ENCODE results near the gene IL23R. TPM values are rescaled to one million over a fixed set of nuclear protein-coding genes. Genes with fewer than 3 reads are reported as not detected.

The IL23R gene
- total and polyA plus RNA-seq, 4 donors: 0.08 to 0.09 TPM; not detected in 2

DNA sequence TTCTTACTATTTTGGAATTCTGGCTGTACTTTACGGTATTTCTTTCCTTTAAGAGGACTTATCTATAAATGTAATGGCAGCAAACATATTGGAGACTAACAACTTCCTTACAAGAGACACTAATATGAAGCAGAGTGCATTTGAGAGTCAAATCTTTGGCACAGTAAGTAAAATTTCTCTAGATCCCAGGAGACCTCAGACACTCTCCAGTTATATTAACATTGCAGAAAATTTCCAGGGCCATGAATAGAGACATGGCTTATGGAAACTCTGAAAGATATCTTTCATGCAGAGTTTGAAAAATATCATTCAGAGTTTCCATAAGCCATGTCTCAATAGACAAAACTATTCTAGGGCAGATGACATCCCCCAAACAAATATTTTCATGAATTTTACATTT lies 51.2 kb downstream of the IL23R start:
- DNase-seq (ENCODE audit: low spot score): no peak
- Histone ChIP-seq H3K36me3 (ENCODE audit: control insufficient read depth in 4 of 4, insufficient read depth in 3 of 4, low read depth in 1 of 4, low read length in 3 of 4) (no peaks in the 10 kb centered on the region), H3K27me3 (ENCODE audit: control insufficient read depth in 4 of 4, insufficient read depth in 4 of 4, low read length in 3 of 4) (no peaks in the 10 kb centered on the region), H3K9me3 (ENCODE audit: control insufficient read depth in 4 of 4, low read length in 3 of 4) (no peaks in the 10 kb centered on the region), H3K9ac (ENCODE audit: low read depth in 1 of 2, low read length in 2 of 2) (no peak overlapping the region), H3K4me1 (ENCODE audit: control insufficient read depth in 4 of 4, insufficient read depth in 4 of 4, low read length in 3 of 4) (no peaks in the 10 kb centered on the region), H3K4me3 (ENCODE audit: low read depth in 1 of 3, low read length in 3 of 3) (no peak overlapping the region), H3K27ac (ENCODE audit: low read depth in 1 of 2, low read length in 2 of 2) (no peak overlapping the region)
- 62% methylated on average over 1 of the region's 1 CpG for WGBS
- TF ChIP-seq YY1 (IDR thresholded peaks at IDR 0.05) (no peak), RAD21 (IDR thresholded peaks at IDR 0.05) (no peak), GABPA (IDR thresholded peaks at IDR 0.05 in 1 of 2, conservative IDR thresholded peaks at IDR 0.05 in 1 of 2) (no peak), SP1 (IDR thresholded peaks at IDR 0.05) (no peak), FOXA1 (IDR thresholded peaks at IDR 0.05) (no peak), HNF4G (IDR thresholded peaks at IDR 0.05) (no peak), ATF3 (IDR thresholded peaks at IDR 0.05) (no peak), JUND (IDR thresholded peaks at IDR 0.05) (no peak), TAF1 (conservative IDR thresholded peaks at IDR 0.05) (no peak), RXRA (IDR thresholded peaks at IDR 0.05) (no peak), NR2F2 (IDR thresholded peaks at IDR 0.05) (no peak), FOXA2 (IDR thresholded peaks at IDR 0.05) (no peak), HNF4A (conservative IDR thresholded peaks at IDR 0.05) (no peak)
- TF ChIP-seq, protein P1, sequence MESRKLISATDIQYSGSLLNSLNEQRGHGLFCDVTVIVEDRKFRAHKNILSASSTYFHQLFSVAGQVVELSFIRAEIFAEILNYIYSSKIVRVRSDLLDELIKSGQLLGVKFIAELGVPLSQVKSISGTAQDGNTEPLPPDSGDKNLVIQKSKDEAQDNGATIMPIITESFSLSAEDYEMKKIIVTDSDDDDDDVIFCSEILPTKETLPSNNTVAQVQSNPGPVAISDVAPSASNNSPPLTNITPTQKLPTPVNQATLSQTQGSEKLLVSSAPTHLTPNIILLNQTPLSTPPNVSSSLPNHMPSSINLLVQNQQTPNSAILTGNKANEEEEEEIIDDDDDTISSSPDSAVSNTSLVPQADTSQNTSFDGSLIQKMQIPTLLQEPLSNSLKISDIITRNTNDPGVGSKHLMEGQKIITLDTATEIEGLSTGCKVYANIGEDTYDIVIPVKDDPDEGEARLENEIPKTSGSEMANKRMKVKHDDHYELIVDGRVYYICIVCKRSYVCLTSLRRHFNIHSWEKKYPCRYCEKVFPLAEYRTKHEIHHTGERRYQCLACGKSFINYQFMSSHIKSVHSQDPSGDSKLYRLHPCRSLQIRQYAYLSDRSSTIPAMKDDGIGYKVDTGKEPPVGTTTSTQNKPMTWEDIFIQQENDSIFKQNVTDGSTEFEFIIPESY (IDR thresholded peaks at IDR 0.05): no peak
- TF ChIP-seq, protein P2, sequence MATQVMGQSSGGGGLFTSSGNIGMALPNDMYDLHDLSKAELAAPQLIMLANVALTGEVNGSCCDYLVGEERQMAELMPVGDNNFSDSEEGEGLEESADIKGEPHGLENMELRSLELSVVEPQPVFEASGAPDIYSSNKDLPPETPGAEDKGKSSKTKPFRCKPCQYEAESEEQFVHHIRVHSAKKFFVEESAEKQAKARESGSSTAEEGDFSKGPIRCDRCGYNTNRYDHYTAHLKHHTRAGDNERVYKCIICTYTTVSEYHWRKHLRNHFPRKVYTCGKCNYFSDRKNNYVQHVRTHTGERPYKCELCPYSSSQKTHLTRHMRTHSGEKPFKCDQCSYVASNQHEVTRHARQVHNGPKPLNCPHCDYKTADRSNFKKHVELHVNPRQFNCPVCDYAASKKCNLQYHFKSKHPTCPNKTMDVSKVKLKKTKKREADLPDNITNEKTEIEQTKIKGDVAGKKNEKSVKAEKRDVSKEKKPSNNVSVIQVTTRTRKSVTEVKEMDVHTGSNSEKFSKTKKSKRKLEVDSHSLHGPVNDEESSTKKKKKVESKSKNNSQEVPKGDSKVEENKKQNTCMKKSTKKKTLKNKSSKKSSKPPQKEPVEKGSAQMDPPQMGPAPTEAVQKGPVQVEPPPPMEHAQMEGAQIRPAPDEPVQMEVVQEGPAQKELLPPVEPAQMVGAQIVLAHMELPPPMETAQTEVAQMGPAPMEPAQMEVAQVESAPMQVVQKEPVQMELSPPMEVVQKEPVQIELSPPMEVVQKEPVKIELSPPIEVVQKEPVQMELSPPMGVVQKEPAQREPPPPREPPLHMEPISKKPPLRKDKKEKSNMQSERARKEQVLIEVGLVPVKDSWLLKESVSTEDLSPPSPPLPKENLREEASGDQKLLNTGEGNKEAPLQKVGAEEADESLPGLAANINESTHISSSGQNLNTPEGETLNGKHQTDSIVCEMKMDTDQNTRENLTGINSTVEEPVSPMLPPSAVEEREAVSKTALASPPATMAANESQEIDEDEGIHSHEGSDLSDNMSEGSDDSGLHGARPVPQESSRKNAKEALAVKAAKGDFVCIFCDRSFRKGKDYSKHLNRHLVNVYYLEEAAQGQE (IDR thresholded peaks at IDR 0.05): no peak
- TF ChIP-seq, protein P3, sequence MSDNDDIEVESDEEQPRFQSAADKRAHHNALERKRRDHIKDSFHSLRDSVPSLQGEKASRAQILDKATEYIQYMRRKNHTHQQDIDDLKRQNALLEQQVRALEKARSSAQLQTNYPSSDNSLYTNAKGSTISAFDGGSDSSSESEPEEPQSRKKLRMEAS (IDR thresholded peaks at IDR 0.05): no peak
- TF ChIP-seq, protein P4, sequence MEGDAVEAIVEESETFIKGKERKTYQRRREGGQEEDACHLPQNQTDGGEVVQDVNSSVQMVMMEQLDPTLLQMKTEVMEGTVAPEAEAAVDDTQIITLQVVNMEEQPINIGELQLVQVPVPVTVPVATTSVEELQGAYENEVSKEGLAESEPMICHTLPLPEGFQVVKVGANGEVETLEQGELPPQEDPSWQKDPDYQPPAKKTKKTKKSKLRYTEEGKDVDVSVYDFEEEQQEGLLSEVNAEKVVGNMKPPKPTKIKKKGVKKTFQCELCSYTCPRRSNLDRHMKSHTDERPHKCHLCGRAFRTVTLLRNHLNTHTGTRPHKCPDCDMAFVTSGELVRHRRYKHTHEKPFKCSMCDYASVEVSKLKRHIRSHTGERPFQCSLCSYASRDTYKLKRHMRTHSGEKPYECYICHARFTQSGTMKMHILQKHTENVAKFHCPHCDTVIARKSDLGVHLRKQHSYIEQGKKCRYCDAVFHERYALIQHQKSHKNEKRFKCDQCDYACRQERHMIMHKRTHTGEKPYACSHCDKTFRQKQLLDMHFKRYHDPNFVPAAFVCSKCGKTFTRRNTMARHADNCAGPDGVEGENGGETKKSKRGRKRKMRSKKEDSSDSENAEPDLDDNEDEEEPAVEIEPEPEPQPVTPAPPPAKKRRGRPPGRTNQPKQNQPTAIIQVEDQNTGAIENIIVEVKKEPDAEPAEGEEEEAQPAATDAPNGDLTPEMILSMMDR (IDR thresholded peaks at IDR 0.05; ENCODE audit: low read depth, low read length, missing input control): no peak

DNA sequence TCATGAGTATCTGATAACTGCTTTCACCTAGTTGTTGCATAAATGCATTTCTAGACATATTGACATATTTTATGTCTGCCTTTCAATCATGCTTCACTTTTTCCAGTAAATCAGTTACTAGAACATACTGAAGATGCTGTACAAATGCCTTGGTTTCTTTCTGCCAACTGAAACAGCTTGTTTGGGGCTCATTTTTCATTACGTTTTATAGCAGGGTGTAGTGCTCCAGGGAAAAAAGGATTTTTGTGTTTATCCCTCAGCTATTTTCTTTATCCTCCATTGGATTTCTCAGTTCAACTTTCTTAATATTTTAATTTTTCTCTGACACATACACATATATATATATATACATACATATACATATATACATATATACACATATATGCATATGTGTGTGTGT lies 51.7 kb downstream of the IL23R start:
- H3K9me3 ChIP-seq (ENCODE audit: control insufficient read depth in 4 of 4, low read length in 3 of 4): no peaks in the 10 kb centered on the region
- no peaks in the 10 kb centered on the region for H3K36me3 ChIP-seq (ENCODE audit: control insufficient read depth in 4 of 4, insufficient read depth in 3 of 4, low read depth in 1 of 4, low read length in 3 of 4)
- no peak overlapping the region for H3K27ac ChIP-seq (ENCODE audit: low read depth in 1 of 2, low read length in 2 of 2)
- WGBS: 90% methylated on average over 1 of the region's 1 CpG
- H3K4me3 ChIP-seq (ENCODE audit: low read depth in 1 of 3, low read length in 3 of 3): no peak overlapping the region
- no peaks in the 10 kb centered on the region for H3K4me1 ChIP-seq (ENCODE audit: control insufficient read depth in 4 of 4, insufficient read depth in 4 of 4, low read length in 3 of 4)
- H3K9ac ChIP-seq (ENCODE audit: low read depth in 1 of 2, low read length in 2 of 2): no peak overlapping the region
- H3K27me3 ChIP-seq (ENCODE audit: control insufficient read depth in 4 of 4, insufficient read depth in 4 of 4, low read length in 3 of 4): no peaks in the 10 kb centered on the region
- DNase-seq (ENCODE audit: low spot score): no peak
- TF ChIP-seq EGR1 (IDR thresholded peaks at IDR 0.05; ENCODE audit: low read depth in 2 of 2): no peak
- TF ChIP-seq FOXA2 (IDR thresholded peaks at IDR 0.05): no peak
- TF ChIP-seq HNF4G (IDR thresholded peaks at IDR 0.05): no peak
- TF ChIP-seq ATF3 (IDR thresholded peaks at IDR 0.05): no peak
- no peak for TF ChIP-seq YY1 (IDR thresholded peaks at IDR 0.05)
- TF ChIP-seq, protein P3 (IDR thresholded peaks at IDR 0.05): no peak
- TF ChIP-seq JUND (IDR thresholded peaks at IDR 0.05): no peak
- TF ChIP-seq, protein P2 (IDR thresholded peaks at IDR 0.05): no peak
- TF ChIP-seq, protein P1 (IDR thresholded peaks at IDR 0.05): no peak
- TF ChIP-seq HNF4A (conservative IDR thresholded peaks at IDR 0.05): no peak

Measured in liver (tissue), 9 donors.